WTC11 (cell line): Measurements from ENCODE around the gene TMEM121.
"Not testable (repeated sequence)": the region's sequence is repeated elsewhere in the genome, so short reads cannot be mapped to it uniquely, and the experiment has no call there.

Experiments
- ATF6 ChIP-seq: sonication (generic); formaldehyde crosslinking; IDR thresholded peaks from 2 replicates; pipeline ENCODE4 v1.8.1; 2023; ENCODE audit warnings: mild to moderate bottlenecking, missing genetic modification reagents
- CTCF ChIP-seq: fragments of 200-600 bp; IDR thresholded peaks from 2 replicates; pipeline ENCODE4 v1.8.0; 2022; ENCODE audit warnings: antibody characterized with exemption
- HMGXB4 ChIP-seq: sonication (generic); formaldehyde crosslinking; IDR thresholded peaks from 2 replicates; pipeline ENCODE4 v1.8.1; 2023; ENCODE audit warnings: mild to moderate bottlenecking, moderate library complexity, missing genetic modification reagents
- NR2C2 ChIP-seq: sonication (generic); formaldehyde crosslinking; IDR thresholded peaks from 2 replicates; pipeline ENCODE4 v1.8.0; 2022; ENCODE audit warnings: mild to moderate bottlenecking, missing genetic modification reagents

- not testable (repeated sequence) for TF ChIP-seq CTCF; NR2C2 (CRISPR knock-in tag); HMGXB4 (CRISPR knock-in tag); ATF6 (CRISPR knock-in tag)
Measured at GRCh38 chr14:105566248-105567163, 40.1 kb downstream of the TMEM121 start.
